GM21360 (cell line): ENCODE results near the gene HADH.

Experiments
- ATAC-seq: cut with Tn5 transposase; IDR thresholded peaks from one replicate; pipeline ENCODE4 v1.9.1; 2021; ENCODE audit warnings: mild to moderate bottlenecking, moderate library complexity; ENCODE audit not compliant: unreplicated experiment

Gene HADH

DNA sequence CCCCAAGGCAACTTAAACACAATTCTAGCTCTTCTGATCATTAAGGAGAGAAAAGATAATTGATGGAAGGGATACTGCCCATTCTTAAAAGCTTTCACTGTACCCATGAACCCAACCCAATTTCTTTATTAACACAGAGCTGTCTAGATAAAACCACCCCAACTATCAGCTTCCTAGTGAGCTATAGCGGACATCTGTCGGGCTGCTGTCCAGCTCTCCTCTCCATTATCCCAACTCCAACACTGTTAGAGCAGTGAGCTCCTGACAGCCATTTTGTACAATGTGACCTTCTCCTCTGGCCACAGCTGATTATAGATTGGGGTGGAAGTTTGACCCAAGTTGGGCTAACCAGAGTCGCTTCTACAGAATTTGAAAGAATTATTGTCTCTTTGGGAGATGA lies 66.1 kb downstream of the HADH start:
- ATAC-seq, result no peak

GRCh38 chr4:108056418-108056817 lies 66.7 kb downstream of the HADH start:
- no peak for ATAC-seq

DNA sequence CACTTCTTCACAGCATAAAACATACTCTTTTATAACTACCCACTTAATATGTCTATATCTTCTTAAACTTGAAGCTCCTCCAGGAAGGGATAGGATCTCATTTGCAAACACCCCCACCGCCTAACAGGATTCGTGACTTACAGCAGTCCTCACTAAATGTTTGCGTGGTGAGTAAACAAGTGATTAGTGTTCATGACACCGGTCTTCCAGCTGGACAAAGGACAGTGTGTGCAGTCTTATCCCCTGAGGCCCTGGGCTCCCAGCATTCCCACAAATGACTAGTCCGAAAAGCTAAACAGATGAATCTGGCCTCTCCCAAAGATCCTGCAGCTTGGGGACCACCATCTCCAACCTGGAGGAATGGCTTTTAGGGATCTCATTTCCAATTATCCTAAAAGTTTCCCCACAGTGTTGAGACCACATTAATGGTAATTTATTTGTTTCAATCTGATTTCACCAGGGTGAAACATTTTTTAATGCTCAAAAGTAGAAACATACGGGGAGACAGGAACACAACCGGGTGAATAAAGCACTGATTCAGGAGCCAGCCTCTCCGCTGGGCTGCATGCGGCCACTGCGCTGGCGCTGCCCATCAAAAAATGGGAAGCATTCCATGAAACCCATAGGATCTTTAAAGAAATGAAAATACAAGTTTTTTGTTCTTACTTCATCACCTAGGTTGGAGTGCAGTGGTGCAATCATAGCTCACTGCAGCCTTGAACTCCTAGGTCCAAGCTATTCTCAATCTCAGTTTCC lies 69.2 kb downstream of the HADH start:
- no peak for ATAC-seq

GRCh38 chr4:108060164-108060563 lies 70.5 kb downstream of the HADH start:
- no peak for ATAC-seq

DNA sequence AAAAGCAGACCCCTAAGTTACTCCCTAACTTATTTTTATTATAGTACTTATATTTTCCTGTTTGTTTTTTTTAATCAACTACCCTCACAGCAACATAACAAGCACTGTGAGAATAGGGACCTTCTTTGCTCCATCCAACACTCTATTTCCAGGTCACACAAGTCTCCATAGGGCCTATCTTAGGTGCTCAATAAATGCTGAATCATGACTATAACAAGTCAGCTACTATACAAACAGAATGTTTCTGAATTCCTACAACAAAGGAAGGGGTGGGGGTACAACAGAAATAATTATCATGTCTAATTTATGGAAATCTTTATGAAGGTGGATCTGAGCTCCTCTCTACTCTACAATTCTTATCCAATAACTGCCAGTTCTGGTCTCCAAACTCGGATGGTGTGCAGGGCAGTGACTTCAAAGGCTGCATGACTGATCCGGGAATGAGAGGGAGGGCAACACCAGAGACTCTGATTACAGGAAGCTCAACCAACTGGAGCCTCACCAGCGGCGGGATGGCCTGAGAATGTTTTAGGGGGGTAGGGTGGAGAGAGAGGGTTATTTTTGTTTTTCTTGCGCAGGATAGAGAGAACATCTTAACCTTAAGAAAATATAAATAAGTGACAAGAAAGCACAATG lies 71.1 kb downstream of the HADH start:
- ATAC-seq, result no peak

- ATAC-seq, result no peak
Measured at GRCh38 chr4:108068442-108068841, 78.8 kb downstream of the HADH start.

- ATAC-seq, result no peak
Measured at GRCh38 chr4:108070775-108071174, 81.1 kb downstream of the HADH start.

DNA sequence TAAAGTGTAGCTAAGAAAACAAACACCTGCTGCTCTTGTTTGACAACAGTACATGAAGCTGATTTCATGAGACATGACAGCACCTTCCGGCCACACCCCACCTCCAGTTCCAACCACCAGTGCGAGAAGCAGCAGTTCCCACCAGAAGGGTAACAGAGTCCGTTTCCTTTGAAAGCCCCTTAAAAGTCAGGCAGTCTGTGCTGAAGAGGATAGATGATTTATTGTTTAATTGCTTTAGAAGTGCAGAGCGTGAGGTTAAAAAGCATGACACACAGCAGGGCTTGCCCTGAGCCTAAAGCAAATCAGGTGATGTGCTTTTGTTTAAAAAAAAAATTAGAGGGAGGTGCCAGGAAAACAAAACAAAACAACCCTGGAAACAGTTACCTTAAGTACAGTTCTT lies 82.6 kb downstream of the HADH start:
- ATAC-seq, result no peak

- ATAC-seq, result no peak
Measured at GRCh38 chr4:108078024-108078733, 88.5 kb downstream of the HADH start.

GRCh38 chr4:108080747-108081146 lies 91.1 kb downstream of the HADH start:
- ATAC-seq, result no peak

DNA sequence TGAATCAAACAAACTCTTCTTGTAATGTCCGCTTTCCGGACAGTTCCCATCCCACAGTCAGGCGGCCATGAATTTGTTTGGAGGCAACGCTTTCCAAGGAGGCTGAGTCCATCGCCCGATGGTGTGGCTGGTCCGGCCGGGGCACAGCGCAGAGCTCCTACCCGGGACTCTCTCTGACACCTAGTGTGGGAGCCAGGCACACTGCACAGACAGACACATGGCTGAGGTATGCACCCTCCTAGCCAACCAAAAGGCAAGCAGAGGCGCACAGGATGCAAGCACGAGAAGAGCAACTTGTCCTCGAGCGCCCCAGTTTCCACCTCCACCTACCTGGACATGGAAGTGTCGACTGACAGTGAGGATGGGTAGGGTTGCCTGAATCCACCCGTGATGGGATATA lies 91.6 kb downstream of the HADH start:
- no peak for ATAC-seq
